Activated naive CD8-positive, alpha-beta T cell treated with anti-CD3 and anti-CD28 coated beads, Interleukin-2, amount 50 U/mL, for 16 hours (primary cell): Measurements from ENCODE around the gene KLHDC10.
"Not testable (repeated sequence)": the region's sequence is repeated elsewhere in the genome, so short reads cannot be mapped to it uniquely, and the experiment has no call there.

Experiments
- DNase-seq: peaks from one replicate; pipeline ENCODE4 v3.0.0-alpha.2; 2020; ENCODE audit warnings: low read depth, low spot score

KLHDC10 gene

GRCh38 chr7:130071701-130072622 is 1.6 kb downstream of the KLHDC10 start:
- no peak for DNase-seq

- DNase-seq, result no peak
Measured at GRCh38 chr7:130079846-130080394, 9.6 kb downstream of the KLHDC10 start.

- DNase-seq, result not testable (repeated sequence)
Measured at GRCh38 chr7:130083497-130083896, 13.2 kb downstream of the KLHDC10 start.

- no peak for DNase-seq
Measured at GRCh38 chr7:130084037-130084875, 13.9 kb downstream of the KLHDC10 start.

- DNase-seq, result not testable (repeated sequence)
Measured at GRCh38 chr7:130085235-130085634, 14.9 kb downstream of the KLHDC10 start.

- no peak for DNase-seq
Measured at GRCh38 chr7:130086938-130087337, 16.6 kb downstream of the KLHDC10 start.

GRCh38 chr7:130087364-130087763 is 17.0 kb downstream of the KLHDC10 start:
- no peak for DNase-seq

- no peak for DNase-seq
Measured at GRCh38 chr7:130090745-130091532, 20.6 kb downstream of the KLHDC10 start.

- no peak for DNase-seq
Measured at GRCh38 chr7:130091999-130092398, 21.7 kb downstream of the KLHDC10 start.

- no peak for DNase-seq
Measured at GRCh38 chr7:130092598-130092997, 22.3 kb downstream of the KLHDC10 start.

- no peak for DNase-seq
Measured at GRCh38 chr7:130095812-130096211, 25.5 kb downstream of the KLHDC10 start.

GRCh38 chr7:130096243-130096827 is 26.0 kb downstream of the KLHDC10 start:
- no peak for DNase-seq

- DNase-seq, result no peak
Measured at GRCh38 chr7:130099331-130099730, 29.0 kb downstream of the KLHDC10 start.

GRCh38 chr7:130102588-130102987 is 32.3 kb downstream of the KLHDC10 start:
- no peak for DNase-seq

- DNase-seq, result no peak
Measured at GRCh38 chr7:130107949-130108674, 37.8 kb downstream of the KLHDC10 start.

- no peak for DNase-seq
Measured at GRCh38 chr7:130108809-130109208, 38.5 kb downstream of the KLHDC10 start.

- no peak for DNase-seq
Measured at GRCh38 chr7:130112093-130112492, 41.8 kb downstream of the KLHDC10 start.

- no peak for DNase-seq
Measured at GRCh38 chr7:130112662-130113425, 42.5 kb downstream of the KLHDC10 start.

GRCh38 chr7:130113426-130113805 is 43.1 kb downstream of the KLHDC10 start:
- not testable (repeated sequence) for DNase-seq

- DNase-seq, result no peak
Measured at GRCh38 chr7:130113887-130114286, 43.6 kb downstream of the KLHDC10 start.
